Thyroid gland (tissue), 4 donors: Measurements from ENCODE around the gene GALNS.

Experiments
- POLR2A ChIP-seq, 2 donors: fragments of 450-650 bp; IDR thresholded peaks; one replicate each; pipeline ENCODE4 v1.6.1; 2017; ENCODE audit warnings: antibody characterized with exemption in 2 of 2, mild to moderate bottlenecking in 2 of 2, moderate library complexity in 1 of 2
- TF ChIP-seq, protein P1 (sequence below), 6 experiments: fragments of 200-600 bp in 3 of 6; fragments of 450-650 bp in 3 of 6; sonication (generic) in 3 of 6; IDR thresholded peaks; one replicate each; pipeline ENCODE4 v1.5.1; 2016 to 2019; ENCODE audit warnings: antibody characterized with exemption in 6 of 6, mild to moderate bottlenecking in 2 of 6, inconsistent platforms in 1 of 6, moderate library complexity in 1 of 6

DNA sequence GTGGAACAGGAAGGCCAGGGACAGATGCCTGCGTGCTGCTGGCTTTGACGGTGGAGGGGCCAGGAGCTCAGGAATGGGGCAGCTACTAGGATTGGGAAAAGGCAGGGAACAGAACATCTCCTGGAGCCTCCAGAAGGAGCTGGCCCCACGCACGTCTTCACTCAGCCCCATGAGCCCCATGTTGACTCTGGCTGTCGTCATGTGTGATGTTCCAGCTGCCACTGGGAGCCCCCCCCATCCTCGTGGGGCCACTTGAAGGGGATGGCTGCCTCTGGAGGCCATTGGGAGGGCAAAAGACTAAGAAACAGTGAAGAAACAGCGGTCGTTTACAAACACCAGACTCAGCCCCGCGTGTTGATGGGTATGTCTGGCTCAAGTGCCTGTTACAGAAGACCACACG is 26.5 kb downstream of the GALNS start:
- TF ChIP-seq, protein P1, sequence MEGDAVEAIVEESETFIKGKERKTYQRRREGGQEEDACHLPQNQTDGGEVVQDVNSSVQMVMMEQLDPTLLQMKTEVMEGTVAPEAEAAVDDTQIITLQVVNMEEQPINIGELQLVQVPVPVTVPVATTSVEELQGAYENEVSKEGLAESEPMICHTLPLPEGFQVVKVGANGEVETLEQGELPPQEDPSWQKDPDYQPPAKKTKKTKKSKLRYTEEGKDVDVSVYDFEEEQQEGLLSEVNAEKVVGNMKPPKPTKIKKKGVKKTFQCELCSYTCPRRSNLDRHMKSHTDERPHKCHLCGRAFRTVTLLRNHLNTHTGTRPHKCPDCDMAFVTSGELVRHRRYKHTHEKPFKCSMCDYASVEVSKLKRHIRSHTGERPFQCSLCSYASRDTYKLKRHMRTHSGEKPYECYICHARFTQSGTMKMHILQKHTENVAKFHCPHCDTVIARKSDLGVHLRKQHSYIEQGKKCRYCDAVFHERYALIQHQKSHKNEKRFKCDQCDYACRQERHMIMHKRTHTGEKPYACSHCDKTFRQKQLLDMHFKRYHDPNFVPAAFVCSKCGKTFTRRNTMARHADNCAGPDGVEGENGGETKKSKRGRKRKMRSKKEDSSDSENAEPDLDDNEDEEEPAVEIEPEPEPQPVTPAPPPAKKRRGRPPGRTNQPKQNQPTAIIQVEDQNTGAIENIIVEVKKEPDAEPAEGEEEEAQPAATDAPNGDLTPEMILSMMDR (IDR thresholded peaks at IDR 0.05), result no peak
- TF ChIP-seq POLR2A (IDR thresholded peaks at IDR 0.05), result no peak
